Measurements from ENCODE around the gene PCSK4.

Gene PCSK4

GRCh38 chr19:1457031-1457739, 33.0 kb downstream of the PCSK4 start:
- no peaks in the 10 kb centered on the region for H3K79me2 ChIP-seq (ENCODE audit: insufficient read depth, low read depth)
- H3K36me3 ChIP-seq (ENCODE audit: insufficient read depth) = no peaks in the 10 kb centered on the region
- no peak overlapping the region for H2AFZ ChIP-seq (ENCODE audit: low read depth)
- H3K4me2 ChIP-seq = no peak overlapping the region
- H4K20me1 ChIP-seq (ENCODE audit: insufficient read depth) = no peaks in the 10 kb centered on the region
- no peak for TF ChIP-seq CTCF (conservative IDR thresholded peaks at IDR 0.05; ENCODE audit: low read depth, low read length)
- peaks cover 17% of the 10 kb centered on the region for H3K4me1 ChIP-seq (ENCODE audit: low read depth, poor library complexity, severe bottlenecking)
- H3K4me3 ChIP-seq (IDR thresholded peaks at IDR 0.05; ENCODE audit: insufficient read depth, low read depth, low read length) = no peak overlapping the region
- H3K27me3 ChIP-seq (ENCODE audit: insufficient read depth, low read depth) = peaks cover 78% of the 10 kb centered on the region
- no peak overlapping the region for H3K27ac ChIP-seq
- H3K9ac ChIP-seq = no peak overlapping the region

GRCh38 chr19:1456121-1456900, 33.8 kb downstream of the PCSK4 start:
- Histone ChIP-seq H3K4me3 (IDR thresholded peaks at IDR 0.05; ENCODE audit: insufficient read depth, low read depth, low read length) (no peak overlapping the region), H3K27me3 (ENCODE audit: insufficient read depth, low read depth) (peaks cover 86% of the 10 kb centered on the region), H4K20me1 (ENCODE audit: insufficient read depth) (no peaks in the 10 kb centered on the region), H3K4me1 (ENCODE audit: low read depth, poor library complexity, severe bottlenecking) (peaks cover 17% of the 10 kb centered on the region), H2AFZ (ENCODE audit: low read depth) (no peak overlapping the region; the same call in 1 of the 2 replicates), H3K36me3 (ENCODE audit: insufficient read depth) (no peaks in the 10 kb centered on the region), H3K27ac (no peak overlapping the region), H3K79me2 (ENCODE audit: insufficient read depth, low read depth) (no peaks in the 10 kb centered on the region), H3K9ac (no peak overlapping the region), H3K4me2 (peak overlapping the region; percentile 39; the same call in 1 of the 2 replicates)
- no peak for TF ChIP-seq CTCF (conservative IDR thresholded peaks at IDR 0.05; ENCODE audit: low read depth, low read length)

GRCh38 chr19:1455336-1456120, 34.6 kb downstream of the PCSK4 start:
- TF ChIP-seq CTCF (conservative IDR thresholded peaks at IDR 0.05; ENCODE audit: low read depth, low read length) = no peak
- Histone ChIP-seq H3K27me3 (ENCODE audit: insufficient read depth, low read depth) (peaks cover 88% of the 10 kb centered on the region), H3K79me2 (ENCODE audit: insufficient read depth, low read depth) (no peaks in the 10 kb centered on the region), H3K27ac (no peak overlapping the region), H2AFZ (ENCODE audit: low read depth) (peak overlapping the region; percentile 66; the same call in 1 of the 2 replicates), H3K36me3 (ENCODE audit: insufficient read depth) (no peaks in the 10 kb centered on the region), H4K20me1 (ENCODE audit: insufficient read depth) (no peaks in the 10 kb centered on the region), H3K4me3 (IDR thresholded peaks at IDR 0.05; ENCODE audit: insufficient read depth, low read depth, low read length) (no peak overlapping the region), H3K4me2 (peak overlapping the region; percentile 67), H3K4me1 (ENCODE audit: low read depth, poor library complexity, severe bottlenecking) (peaks cover 17% of the 10 kb centered on the region), H3K9ac (no peak overlapping the region)

GRCh38 chr19:1455002-1455335, 35.2 kb downstream of the PCSK4 start:
- Histone ChIP-seq H3K4me3 (IDR thresholded peaks at IDR 0.05; ENCODE audit: insufficient read depth, low read depth, low read length) (no peak overlapping the region), H3K9ac (no peak overlapping the region), H3K79me2 (ENCODE audit: insufficient read depth, low read depth) (no peaks in the 10 kb centered on the region), H3K27ac (no peak overlapping the region), H2AFZ (ENCODE audit: low read depth) (peak overlapping the region; percentile 66; the same call in 1 of the 2 replicates), H3K4me1 (ENCODE audit: low read depth, poor library complexity, severe bottlenecking) (peaks cover 17% of the 10 kb centered on the region), H4K20me1 (ENCODE audit: insufficient read depth) (no peaks in the 10 kb centered on the region), H3K27me3 (ENCODE audit: insufficient read depth, low read depth) (peaks cover 88% of the 10 kb centered on the region), H3K4me2 (peak overlapping the region; percentile 67), H3K36me3 (ENCODE audit: insufficient read depth) (no peaks in the 10 kb centered on the region)
- no peak for TF ChIP-seq CTCF (conservative IDR thresholded peaks at IDR 0.05; ENCODE audit: low read depth, low read length)
